Small intestine (tissue), 7 donors: ENCODE data around the gene FASTKD2. TPM values are rescaled to one million over a fixed set of nuclear protein-coding genes. Genes with fewer than 3 reads are reported as not detected.
"Not testable (repeated sequence)": the region's sequence is repeated elsewhere in the genome, so short reads cannot be mapped to it uniquely, and the experiment has no call there.

ENCODE experiments used
- DNase-seq, 2 donors: peaks; one replicate each; pipeline versions ENCODE4 v3.0.0 to v3.0.0-alpha.2; 2013
- FAIRE-seq: peaks from 2 replicates; lab custom pipeline; 2012; peaks lifted over from hg19 to GRCh38; lab: Jason Lieb, UNC
- H3K27ac ChIP-seq, 3 donors: one replicate each; pipeline ENCODE4 v1.5.1; 2013; ENCODE audit warnings: low read length in 2 of 3, mild to moderate bottlenecking in 2 of 3, control low read depth in 1 of 3, inconsistent platforms in 1 of 3, low read depth in 1 of 3, moderate library complexity in 1 of 3
- H3K27me3 ChIP-seq, 3 donors: one replicate each; pipeline ENCODE4 v1.6.1; 2013; ENCODE audit warnings: low read length in 3 of 3, inconsistent platforms in 1 of 3; ENCODE audit not compliant: control insufficient read depth in 3 of 3, insufficient read depth in 3 of 3
- H3K36me3 ChIP-seq, 3 donors: one replicate each; pipeline ENCODE4 v1.6.1; 2013; ENCODE audit warnings: low read length in 3 of 3, inconsistent platforms in 1 of 3, low read depth in 1 of 3, mild to moderate bottlenecking in 1 of 3, moderate library complexity in 1 of 3; ENCODE audit not compliant: control insufficient read depth in 3 of 3, insufficient read depth in 2 of 3
- H3K4me1 ChIP-seq, 3 donors: one replicate each; pipeline ENCODE4 v1.6.1; 2013; ENCODE audit warnings: low read length in 2 of 3, inconsistent platforms in 1 of 3, low read depth in 1 of 3, mild to moderate bottlenecking in 1 of 3, moderate library complexity in 1 of 3; ENCODE audit not compliant: control insufficient read depth in 3 of 3, insufficient read depth in 2 of 3
- H3K4me3 ChIP-seq, 3 donors: one replicate each; pipeline ENCODE4 v1.5.1; 2013; ENCODE audit warnings: low read length in 3 of 3, control low read depth in 1 of 3, inconsistent platforms in 1 of 3, low read depth in 1 of 3, mild to moderate bottlenecking in 1 of 3, moderate library complexity in 1 of 3
- H3K9me3 ChIP-seq, 2 donors: one replicate each; pipeline ENCODE4 v1.6.1; 2013; ENCODE audit warnings: low read depth in 1 of 2, low read length in 1 of 2; ENCODE audit not compliant: control insufficient read depth in 2 of 2, insufficient read depth in 1 of 2
- WGBS, 3 donors: extraction: QIAGEN DNeasy Blood & Tissue Kit; methylation state at CpG; one replicate each; pipeline ENCODE4 v1.1.7; 2013; 5-methylcytosine and 5-hydroxymethylcytosine counted together
- polyA plus RNA-seq, 4 donors: library from polyadenylated mRNA; stranded (reverse) in 3 of 4; unstranded in 1 of 4; fragments of 200-250 nt in 3 of 4; fragments of 120-200 nt in 1 of 4; gene quantifications; one replicate each; pipeline versions ENCODE4 v1.2.1 to v1.2.3, GENCODE V29; 2013
- donor health status: healthy with polysubstance abuse.
- donor health status: control.
- donor health status: control.
- donor health status: Bipolar disorder and iron deficiency.
- donor health status: healthy.

The FASTKD2 gene
- polyA plus RNA-seq, 4 donors: 6.5 to 34.8 (median 13.4) TPM

DNA sequence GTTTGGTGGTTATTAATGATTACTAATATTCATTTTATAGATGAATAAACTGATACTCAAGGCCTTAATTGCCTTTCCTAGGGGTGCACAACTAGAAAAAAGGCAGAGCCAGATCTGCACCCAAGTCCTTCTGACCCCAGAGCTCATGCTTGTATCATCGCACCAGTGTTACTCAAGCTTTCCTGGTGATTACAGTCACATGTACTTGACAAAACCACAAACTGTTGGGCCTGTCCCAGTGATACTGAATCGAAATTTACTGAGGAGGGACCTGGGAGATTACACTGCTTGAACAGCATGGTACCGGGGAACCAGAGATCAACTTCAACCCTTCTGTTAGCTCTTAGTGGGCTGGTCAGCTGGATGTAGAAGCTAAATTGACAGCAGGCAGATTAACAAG lies 33.7 kb downstream of the FASTKD2 start:
- Histone ChIP-seq H3K9me3 (no peaks in the 10 kb centered on the region), H3K36me3 (peaks cover 0 to 16% (median 0%) of the 10 kb centered on the region in 3 donors), H3K4me3 (no peak overlapping the region), H3K4me1 (no peaks in the 10 kb centered on the region), H3K27ac (no peak overlapping the region), H3K27me3 (no peaks in the 10 kb centered on the region)
- no peak for DNase-seq
- no peak for FAIRE-seq
- 74 to 88% (median 78%) methylated on average over 3 of the region's 3 CpGs for WGBS, 3 donors

DNA sequence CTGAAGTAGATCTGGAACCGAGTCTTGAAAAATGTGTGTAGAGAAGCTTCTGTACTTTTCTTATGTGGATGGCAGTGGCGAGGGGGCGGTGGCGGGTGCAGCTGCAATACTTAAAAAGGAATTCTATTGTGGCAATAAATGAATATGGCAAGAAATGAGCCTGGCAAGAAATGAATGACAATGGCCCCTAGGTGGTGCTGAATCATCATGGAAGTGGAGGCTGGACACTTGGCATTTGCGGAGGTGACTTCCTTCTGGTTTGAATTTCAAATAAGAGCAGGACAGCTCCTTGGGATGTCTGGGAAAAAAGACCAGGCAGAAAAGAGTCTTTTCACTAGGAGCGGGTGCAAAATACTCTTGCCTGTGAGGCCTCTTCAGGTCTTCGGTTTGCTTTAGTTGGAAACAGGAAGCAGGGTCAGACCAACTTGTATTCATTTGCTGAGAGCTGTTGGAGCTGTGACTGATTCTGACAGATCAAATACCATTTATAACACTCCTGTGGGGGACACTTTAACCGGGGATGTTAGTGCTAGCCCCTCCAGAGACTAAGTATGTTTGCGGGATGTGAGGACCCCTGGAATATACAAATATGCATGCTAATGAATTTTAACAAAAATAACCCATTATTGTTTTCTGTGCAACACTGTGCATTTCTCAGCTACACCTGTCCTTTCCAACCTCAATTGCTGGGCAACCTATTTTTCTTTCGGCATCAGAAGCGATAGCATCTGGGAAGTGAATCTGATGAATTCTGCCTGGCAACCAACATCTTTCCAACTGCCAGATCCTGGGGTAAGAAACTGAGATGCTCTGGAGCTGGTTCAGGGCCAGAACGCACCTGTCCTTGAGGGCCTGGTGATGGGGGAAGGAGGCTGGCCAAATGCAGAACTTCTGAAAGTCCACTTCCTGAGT lies 35.4 kb downstream of the FASTKD2 start:
- Histone ChIP-seq H3K36me3 (peaks cover 0 to 7% (median 0%) of the 10 kb centered on the region in 3 donors), H3K27ac (no peak overlapping the region), H3K4me3 (no peak overlapping the region), H3K9me3 (no peaks in the 10 kb centered on the region), H3K4me1 (no peaks in the 10 kb centered on the region), H3K27me3 (no peaks in the 10 kb centered on the region)
- FAIRE-seq (no peak), DNase-seq (peak; percentile 78 to 85)
- 32 to 42% (median 35%) methylated on average over 12 of the region's 12 CpGs for WGBS, 3 donors

DNA sequence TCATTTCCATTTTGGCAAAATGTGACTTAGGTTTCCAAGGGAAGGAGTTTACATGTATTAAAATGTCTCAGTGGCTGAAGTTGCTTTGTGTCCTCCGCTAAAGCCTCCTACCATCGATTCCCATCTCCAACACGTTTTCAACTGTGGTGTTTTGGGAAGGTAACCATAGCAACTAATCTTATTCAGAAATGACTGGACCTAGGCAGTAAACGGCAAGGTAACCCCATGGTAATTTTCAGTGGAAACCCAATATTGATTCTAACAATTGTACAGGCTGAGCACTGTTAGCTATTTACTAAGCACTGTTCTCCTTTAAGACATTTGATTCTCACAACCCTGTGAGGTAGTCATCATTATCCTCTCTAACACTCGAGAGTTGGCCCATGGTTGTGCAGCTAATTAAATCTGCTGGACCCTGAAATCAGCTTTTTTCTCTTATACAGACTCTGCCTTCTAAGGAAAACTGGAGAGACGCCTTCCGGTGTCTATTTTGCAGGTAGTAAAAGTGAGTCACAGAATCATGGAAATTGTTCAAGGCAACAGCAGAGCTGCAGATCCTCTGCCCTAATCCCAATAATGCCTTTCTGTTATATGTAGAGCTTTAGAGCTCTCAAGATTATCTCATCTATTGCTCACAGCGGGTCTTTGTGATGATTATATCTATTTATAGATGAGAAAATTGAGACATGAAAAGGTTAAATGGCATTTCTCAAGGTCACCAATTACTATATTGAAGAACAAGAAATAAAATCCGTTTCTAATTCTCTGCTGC lies 36.2 kb downstream of the FASTKD2 start:
- Histone ChIP-seq H3K4me3 (no peak overlapping the region), H3K36me3 (peaks cover 0 to 2% (median 0%) of the 10 kb centered on the region in 3 donors), H3K4me1 (no peaks in the 10 kb centered on the region), H3K27ac (no peak overlapping the region), H3K9me3 (no peaks in the 10 kb centered on the region), H3K27me3 (no peaks in the 10 kb centered on the region)
- FAIRE-seq: no peak
- DNase-seq: no peak
- WGBS, 3 donors: 79 to 85% (median 82%) methylated on average over 9 of the region's 9 CpGs

DNA sequence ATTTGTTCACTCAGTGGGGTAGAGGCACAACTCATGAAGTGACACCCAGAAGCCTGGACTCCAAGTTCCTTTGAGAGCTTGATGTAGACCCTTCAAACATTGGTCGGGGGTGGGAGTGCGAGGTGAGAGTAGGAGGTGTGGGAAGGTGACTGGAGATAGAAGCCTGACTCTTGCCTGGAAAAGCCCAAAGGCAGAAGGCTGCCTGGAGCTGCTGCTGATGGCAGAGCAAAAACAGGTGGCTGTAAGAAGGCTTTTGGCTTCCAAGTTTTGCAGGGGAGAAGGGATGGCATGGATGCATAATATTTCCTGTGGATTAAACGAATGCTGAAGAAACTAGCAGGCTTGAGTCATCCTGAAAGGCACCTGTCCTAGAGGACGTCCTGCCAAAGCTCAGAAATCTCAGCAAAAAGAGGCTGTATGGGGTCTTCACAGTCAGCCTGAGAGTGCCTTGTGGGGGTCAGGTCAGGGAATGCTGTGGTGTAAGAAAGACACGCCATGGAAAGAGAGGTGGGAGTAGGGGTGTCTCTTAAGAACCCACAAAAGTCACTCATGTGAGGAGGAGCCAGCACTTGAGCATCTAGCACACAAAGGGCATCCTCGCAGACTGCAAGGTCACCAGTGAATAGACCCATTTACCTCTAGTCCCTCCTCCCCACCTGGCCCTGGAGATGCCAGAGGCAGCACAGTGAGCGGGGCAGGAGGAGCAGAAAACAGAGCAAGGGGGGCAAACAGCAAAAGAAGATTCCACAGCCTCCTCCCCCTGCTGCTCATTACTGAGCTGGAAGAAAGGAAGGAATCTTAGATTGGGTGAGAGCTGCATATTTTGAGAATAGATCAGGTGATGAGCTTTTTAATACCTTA lies 37.5 kb downstream of the FASTKD2 start:
- no peaks in the 10 kb centered on the region for H3K27me3 ChIP-seq
- DNase-seq (no peak), FAIRE-seq (no peak)
- no peaks in the 10 kb centered on the region for H3K4me1 ChIP-seq
- no peak overlapping the region for H3K4me3 ChIP-seq
- no peaks in the 10 kb centered on the region for H3K9me3 ChIP-seq
- 85 to 91% (median 86%) methylated on average over 7 of the region's 7 CpGs for WGBS, 3 donors
- no peak overlapping the region for H3K27ac ChIP-seq
- H3K36me3 ChIP-seq: no peaks in the 10 kb centered on the region

DNA sequence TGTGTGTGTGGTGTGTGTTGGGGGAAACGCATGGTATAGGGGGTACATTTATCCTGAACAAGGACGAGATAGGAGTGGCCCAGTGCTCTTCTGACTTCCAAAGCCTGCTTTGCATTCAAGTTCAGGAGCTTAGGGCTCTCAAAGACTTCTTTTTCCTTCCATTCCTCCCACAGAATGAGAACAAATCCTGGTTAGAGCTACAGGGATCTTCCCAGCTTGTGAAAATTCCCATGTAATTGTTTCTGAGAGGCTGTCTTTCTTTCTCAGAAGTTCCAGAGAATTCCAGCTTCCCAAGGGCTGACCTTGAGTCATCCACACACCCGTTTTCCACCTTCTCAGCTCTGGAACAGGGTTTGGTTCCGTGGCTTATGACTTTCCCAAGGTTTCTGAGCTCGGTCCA lies 38.9 kb downstream of the FASTKD2 start:
- 65 to 80% (median 75%) methylated on average over 4 to 5 of the region's 5 CpGs for WGBS, 3 donors
- Histone ChIP-seq H3K36me3 (no peaks in the 10 kb centered on the region), H3K9me3 (no peaks in the 10 kb centered on the region), H3K27me3 (no peaks in the 10 kb centered on the region), H3K4me1 (no peaks in the 10 kb centered on the region), H3K27ac (no peak overlapping the region), H3K4me3 (no peak overlapping the region)
- DNase-seq (no peak), FAIRE-seq (no peak)

DNA sequence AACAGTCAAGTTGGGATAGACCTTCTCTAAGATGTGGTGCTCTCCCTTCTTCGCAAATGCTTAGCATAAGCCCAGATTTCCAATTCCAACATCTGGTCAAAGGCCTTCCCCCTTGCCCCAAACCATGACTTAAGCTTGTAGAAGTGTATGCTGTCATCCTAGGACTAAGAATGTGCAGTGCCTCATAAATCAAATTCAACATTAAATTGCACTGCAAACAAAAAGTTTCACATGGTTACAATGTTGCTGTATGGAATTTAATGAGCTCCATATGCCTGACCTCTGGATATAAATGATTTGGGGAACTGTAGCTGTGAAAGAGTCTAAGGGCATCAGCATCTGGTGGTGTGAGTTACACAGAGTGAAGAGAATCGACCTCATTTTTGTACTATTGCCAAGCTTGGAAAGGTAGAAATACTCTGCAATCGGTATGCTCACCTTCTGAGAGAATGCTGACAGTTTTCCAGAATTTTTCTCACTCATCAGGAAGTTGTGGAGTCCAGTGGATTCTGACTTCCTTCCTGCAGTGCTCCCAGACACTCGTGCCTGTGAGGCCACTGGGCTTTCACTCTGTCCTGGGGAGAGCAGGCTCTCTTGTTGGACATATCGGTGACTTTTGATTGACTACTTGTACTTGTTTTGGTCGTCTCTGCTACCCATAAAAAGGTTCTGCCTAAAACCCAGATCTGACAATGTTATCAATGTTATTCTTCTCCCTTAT lies 40.6 kb downstream of the FASTKD2 start:
- Histone ChIP-seq H3K4me1 (no peaks in the 10 kb centered on the region), H3K27me3 (no peaks in the 10 kb centered on the region), H3K4me3 (no peak overlapping the region), H3K9me3 (no peaks in the 10 kb centered on the region), H3K36me3 (no peaks in the 10 kb centered on the region), H3K27ac (no peak overlapping the region)
- WGBS, 3 donors: 70 to 81% (median 80%) methylated on average over 6 of the region's 6 CpGs
- DNase-seq (no peak), FAIRE-seq (no peak)

DNA sequence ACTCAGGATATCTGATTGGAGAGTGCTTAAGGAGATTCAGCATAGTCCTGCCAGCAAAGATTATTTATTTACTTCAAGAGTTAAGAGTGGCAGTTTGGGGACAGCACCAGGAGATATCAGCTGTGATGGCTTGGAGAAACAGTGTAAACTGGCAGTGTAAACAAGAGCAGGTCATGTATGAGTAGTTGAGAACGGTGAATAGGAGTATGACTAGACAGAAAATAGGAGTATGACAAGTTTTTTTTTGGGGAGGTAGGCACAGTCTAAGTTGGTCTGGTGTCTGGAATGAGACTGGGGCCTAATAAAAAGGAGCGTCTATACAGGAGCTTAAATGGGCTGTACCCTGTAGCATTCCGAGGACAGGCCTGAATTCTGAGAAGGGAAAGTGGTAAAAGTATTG lies 42.2 kb downstream of the FASTKD2 start:
- not testable (repeated sequence) for H3K4me1 ChIP-seq, H3K9me3 ChIP-seq, H3K27ac ChIP-seq, H3K36me3 ChIP-seq, H3K4me3 ChIP-seq, DNase-seq, H3K27me3 ChIP-seq, FAIRE-seq
- WGBS, 3 donors: 87 to 94% (median 87%) methylated on average over 2 of the region's 3 CpGs
